HepG2 (cell line): ENCODE measurements around the gene KLHDC8B. TPM values are rescaled to one million over a fixed set of nuclear protein-coding genes. Genes with fewer than 3 reads are reported as not detected.

Experiments
- ASH2L ChIP-seq: fragments of 300-600, 200-600 bp; sonication (generic); IDR thresholded peaks from 2 replicates; pipeline ENCODE4 v1.7.0; 2017; ENCODE audit warnings: low read depth, mild to moderate bottlenecking, moderate library complexity, mixed read lengths, low read length; ENCODE audit not compliant: insufficient read length
- CHD2 ChIP-seq: IDR thresholded peaks from 2 replicates; pipeline ENCODE4 v1.6.1; 2011; ENCODE audit warnings: low read depth, low read length, improper control_type of control experiment
- KLF16 ChIP-seq, 2 experiments: sonication (generic) in 1 of 2; formaldehyde crosslinking in 1 of 2; IDR thresholded peaks; 2 replicates each; pipeline versions ENCODE4 v1.6.1 to v1.8.0; 2016 to 2023; ENCODE audit warnings: missing genetic modification reagents in 2 of 2, missing compliant biosample characterization in 1 of 2
- MBNL3 ChIP-seq: fragments of 250-450 bp; sonication (Bioruptor Pico); conservative IDR thresholded peaks from 2 replicates; pipeline ENCODE4 v1.8.0; 2022; ENCODE audit warnings: mild to moderate bottlenecking, inconsistent platforms
- PITX1 ChIP-seq: sonication (generic); formaldehyde crosslinking; IDR thresholded peaks from 2 replicates; pipeline ENCODE4 v1.5.1; 2020; ENCODE audit warnings: mild to moderate bottlenecking, missing genetic modification reagents
- TARDBP ChIP-seq: sonication (generic); formaldehyde crosslinking; IDR thresholded peaks from 2 replicates; pipeline ENCODE4 v1.8.0; 2022; ENCODE audit warnings: mild to moderate bottlenecking, missing genetic modification reagents
- THAP8 ChIP-seq: sonication (generic); formaldehyde crosslinking; IDR thresholded peaks from 2 replicates; pipeline ENCODE4 v1.5.1; 2020; ENCODE audit warnings: missing genetic modification reagents, mild to moderate bottlenecking, borderline replicate concordance
- ZBTB26 ChIP-seq: IDR thresholded peaks from 2 replicates; pipeline ENCODE4 v1.6.1; 2016; ENCODE audit warnings: missing compliant biosample characterization, missing genetic modification reagents, borderline replicate concordance
- ZHX2 ChIP-seq, 2 experiments: sonication (generic) in 1 of 2; formaldehyde crosslinking in 1 of 2; IDR thresholded peaks; 2 replicates each; pipeline versions ENCODE4 v1.6.1 to v1.9.0; 2014 to 2022; ENCODE audit warnings: antibody characterized with exemption in 1 of 2, borderline replicate concordance in 1 of 2, inconsistent platforms in 1 of 2, low read depth in 1 of 2, missing genetic modification reagents in 1 of 2
- ZKSCAN1 ChIP-seq: fragments of 150-350 bp; IDR thresholded peaks from 2 replicates; pipeline ENCODE4 v1.6.1; 2014; ENCODE audit warnings: low read length
- ZNF580 ChIP-seq: IDR thresholded peaks from 2 replicates; pipeline ENCODE4 v1.6.1; 2016; ENCODE audit warnings: low read depth, borderline replicate concordance
- polyA plus RNA-seq, 8 experiments: library from polyadenylated mRNA; depleted of rRNA in 3 of 8; stranded (reverse) in 7 of 8; unstranded in 1 of 8; fragments of >200 nt; fragmentation: Illumina TruSeq in 4 of 8; extraction: Trizol in 4 of 8; gene quantifications; 2 replicates each; pipeline versions ENCODE4 v1.2.1 to v1.2.3, GENCODE V29; 2011 to 2016; ENCODE audit warnings: low read depth in 4 of 8, missing spikeins in 1 of 8, mixed read lengths in 1 of 8; ENCODE audit not compliant: insufficient read depth in 1 of 8
- total RNA-seq, 5 experiments: library from RNA; depleted of rRNA; stranded (reverse); fragments of >200 nt; fragmentation: Illumina TruSeq; extraction: Trizol; gene quantifications; 2 replicates each; pipeline ENCODE4 v1.2.3, GENCODE V29; 2016; ENCODE audit warnings: low read depth in 1 of 5

KLHDC8B gene
- total and polyA plus RNA-seq, 2 of the 13 experiments (the other 11 are each of a cell fraction or from before 2014, with no cell fraction given) = 17.2 to 17.8 TPM

GRCh38 chr3:49165771-49166751 lies 5.3 kb upstream of the KLHDC8B start, which contains the start of gene CCDC71 (continued):
- no peak; the same call in 1 of the 2 replicates for TF ChIP-seq ZBTB26 (CRISPR knock-in tag)
- TF ChIP-seq ASH2L = peak; percentile 4
- TF ChIP-seq ZKSCAN1 = no peak
- no peak for TF ChIP-seq KLF16 (CRISPR knock-in tag; IDR thresholded peaks at IDR 0.05)
- no peak for TF ChIP-seq MBNL3 (CRISPR knock-in tag)
- peak; percentile 31; the same call in 1 of the 2 replicates for TF ChIP-seq ZNF580
- TF ChIP-seq CHD2 = no peak
- TF ChIP-seq THAP8 = no peak
- TF ChIP-seq PITX1 = no peak
- peak; percentile 97 for TF ChIP-seq ZHX2 (IDR thresholded peaks at IDR 0.05; ENCODE audit: low read depth)
- TF ChIP-seq ZHX2 (CRISPR knock-in tag; IDR thresholded peaks at IDR 0.05; ENCODE audit: borderline replicate concordance) = no peak
- no peak for TF ChIP-seq TARDBP (CRISPR knock-in tag)
